Upper lobe of right lung (tissue), 1 donor: ENCODE measurements around the gene ZNF80. TPM values are rescaled to one million over a fixed set of nuclear protein-coding genes. Genes with fewer than 3 reads are reported as not detected.
"Not testable (repeated sequence)": the region's sequence is repeated elsewhere in the genome, so short reads cannot be mapped to it uniquely, and the experiment has no call there.

Experiments used
- ATAC-seq: fragments of 200-7000 bp; cut with Tn5 transposase; one replicate; pipeline ENCODE4 v1.9.1; 2020; ENCODE audit warnings: mild to moderate bottlenecking, moderate library complexity
- DNase-seq: peaks from one replicate; pipeline ENCODE4 v3.0.0-alpha.2; 2020
- H3K27ac ChIP-seq: fragments of 200-600 bp; one replicate; pipeline ENCODE4 v1.8.0; 2022
- H3K27me3 ChIP-seq: fragments of 200-600 bp; one replicate; pipeline ENCODE4 v1.8.0; 2022; ENCODE audit warnings: mild to moderate bottlenecking
- H3K36me3 ChIP-seq: fragments of 200-600 bp; one replicate; pipeline ENCODE4 v1.8.0; 2022
- H3K4me1 ChIP-seq: fragments of 200-600 bp; one replicate; pipeline ENCODE4 v1.8.0; 2022
- H3K4me3 ChIP-seq: fragments of 200-600 bp; one replicate; pipeline ENCODE4 v1.8.0; 2022; ENCODE audit warnings: mild to moderate bottlenecking
- H3K9me3 ChIP-seq: fragments of 200-600 bp; one replicate; pipeline ENCODE4 v1.8.0; 2022
- CTCF ChIP-seq: fragments of 200-600 bp; IDR thresholded peaks from one replicate; pipeline ENCODE4 v1.8.0; 2022; ENCODE audit warnings: antibody characterized with exemption
- intact Hi-C: fragments of 100-400 bp; cut with DNase I; formaldehyde crosslinking; loops from one replicate; pipeline ENCODE4 v1.11.0; 2022
- total RNA-seq: library from RNA; stranded (reverse); fragmentation: NEBNext Ultra II Directional; extraction: Animal tissue kit (Norgen Biotek cat#: 25700); gene quantifications from one replicate; pipeline ENCODE4 v1.2.1, GENCODE V29; 2021
- donor health status: DM: no; HTN: yes; CAD: no; lungs with severe emphysema.

ZNF80 gene
- total RNA-seq, 1 donor from 2014 or later, result not detected

GRCh38 chr3:114241262-114241661 lies 3.9 kb upstream of the ZNF80 start:
- intact Hi-C loops, result no loop called here
- ATAC-seq (no peak), DNase-seq (no peak)
- no peak overlapping the region for H3K4me3 ChIP-seq
- TF ChIP-seq CTCF, result no peak
- no peaks in the 10 kb centered on the region for H3K36me3 ChIP-seq
- H3K9me3 ChIP-seq, result no peaks in the 10 kb centered on the region
- no peak overlapping the region for H3K27ac ChIP-seq
- no peaks in the 10 kb centered on the region for H3K27me3 ChIP-seq
- H3K4me1 ChIP-seq, result no peaks in the 10 kb centered on the region

GRCh38 chr3:114238146-114238785 lies 888 bp upstream of the ZNF80 start:
- ATAC-seq, intact Hi-C loops, H3K4me1 ChIP-seq, H3K9me3 ChIP-seq, H3K36me3 ChIP-seq, H3K27me3 ChIP-seq, DNase-seq, H3K4me3 ChIP-seq, H3K27ac ChIP-seq: not testable (repeated sequence)

- no peak overlapping the region for H3K4me3 ChIP-seq
- DNase-seq (no peak), ATAC-seq (no peak)
- H3K4me1 ChIP-seq, result no peaks in the 10 kb centered on the region
- no peaks in the 10 kb centered on the region for H3K9me3 ChIP-seq
- no peak for TF ChIP-seq CTCF
- intact Hi-C loops, result no loop called here
- no peaks in the 10 kb centered on the region for H3K27me3 ChIP-seq
- no peak overlapping the region for H3K27ac ChIP-seq
- H3K36me3 ChIP-seq, result no peaks in the 10 kb centered on the region
Measured at GRCh38 chr3:114235431-114235830, 1.9 kb downstream of the ZNF80 start.

GRCh38 chr3:114234745-114235144 lies 2.6 kb downstream of the ZNF80 start:
- ATAC-seq, result no peak
- Histone ChIP-seq H3K4me3 (no peak overlapping the region), H3K4me1 (no peaks in the 10 kb centered on the region), H3K9me3 (no peaks in the 10 kb centered on the region), H3K36me3 (no peaks in the 10 kb centered on the region), H3K27me3 (no peaks in the 10 kb centered on the region), H3K27ac (no peak overlapping the region)
- TF ChIP-seq CTCF, result no peak
- intact Hi-C loops, result no loop called here
- DNase-seq, result no peak

- intact Hi-C loops, result no loop called here
- Histone ChIP-seq H3K9me3 (no peaks in the 10 kb centered on the region), H3K4me3 (no peak overlapping the region), H3K27ac (no peak overlapping the region), H3K27me3 (no peaks in the 10 kb centered on the region), H3K4me1 (no peaks in the 10 kb centered on the region), H3K36me3 (no peaks in the 10 kb centered on the region)
- no peak for TF ChIP-seq CTCF
- DNase-seq (no peak), ATAC-seq (peak; percentile 42)
Measured at GRCh38 chr3:114231616-114232015, 5.8 kb downstream of the ZNF80 start.

GRCh38 chr3:114227076-114227475 lies 10.3 kb downstream of the ZNF80 start:
- no peaks in the 10 kb centered on the region for H3K27me3 ChIP-seq
- H3K4me3 ChIP-seq, result no peak overlapping the region
- no peak for TF ChIP-seq CTCF
- no peak overlapping the region for H3K27ac ChIP-seq
- no peaks in the 10 kb centered on the region for H3K9me3 ChIP-seq
- DNase-seq (no peak), ATAC-seq (no peak)
- H3K4me1 ChIP-seq, result no peaks in the 10 kb centered on the region
- H3K36me3 ChIP-seq, result no peaks in the 10 kb centered on the region
- intact Hi-C loops, result no loop called here
